HEK293 (cell line): ENCODE data around the gene TMPRSS6.
A peak's percentile ranks its signal among the peaks of the same experiment; 100 is the strongest.

Experiments
- CTCF ChIA-PET: fragments of 350-600 bp; formaldehyde crosslinking; extraction: SDS; loops from one replicate; lab custom pipeline; 2021; ENCODE audit warnings: antibody characterized with exemption; lab: Yijun Ruan, JAX
- POLR2A ChIA-PET: fragments of 300-600 bp; formaldehyde crosslinking; extraction: SDS; loops from one replicate; lab custom pipeline; 2020; ENCODE audit warnings: antibody characterized with exemption, inconsistent platforms; lab: Yijun Ruan, JAX
- H3K27ac ChIP-seq: fragments of 200-500 bp; sonication (Bioruptor generic); 2 replicates; pipeline ENCODE4 v1.5.1; 2014; ENCODE audit warnings: low read depth, low read length, control low read depth, inconsistent platforms; ENCODE audit errors: extremely low read depth
- H3K36me3 ChIP-seq, 2 experiments: fragments of 200-500 bp in 1 of 2; sonication (Bioruptor generic) in 1 of 2; 1 replicate in 1 of 2; 2 replicates in 1 of 2; pipeline ENCODE4 v1.5.1; 2014 to 2017; ENCODE audit warnings: inconsistent platforms in 2 of 2, low read length in 2 of 2; ENCODE audit not compliant: control insufficient read depth in 2 of 2, insufficient read depth in 1 of 2
- H3K4me1 ChIP-seq: fragments of 200-500 bp; sonication (Bioruptor generic); 2 replicates; pipeline ENCODE4 v1.5.1; 2014; ENCODE audit warnings: mild to moderate bottlenecking, low read length, inconsistent platforms; ENCODE audit not compliant: control insufficient read depth, insufficient read depth
- H3K4me3 ChIP-seq: 2 replicates; pipeline ENCODE4 v1.5.1; 2011; ENCODE audit warnings: low read depth, mild to moderate bottlenecking, control low read depth, low read length, moderate library complexity
- H3K9me3 ChIP-seq: fragments of 200-500 bp; sonication (Bioruptor generic); 2 replicates; pipeline ENCODE4 v1.5.1; 2014; ENCODE audit warnings: low read depth, low read length, inconsistent platforms; ENCODE audit not compliant: control insufficient read depth, insufficient read depth
- ATF2 ChIP-seq: fragments of 450-650 bp; formaldehyde crosslinking; IDR thresholded peaks from 2 replicates; pipeline ENCODE4 v1.5.1; 2016; ENCODE audit warnings: missing biosample characterization, missing genetic modification characterization, low read depth
- GLIS1 ChIP-seq: fragments of 450-650 bp; formaldehyde crosslinking; IDR thresholded peaks from 2 replicates; pipeline ENCODE4 v1.5.1; 2016; ENCODE audit warnings: missing biosample characterization, missing genetic modification characterization
- KLF1 ChIP-seq: fragments of 450-650 bp; formaldehyde crosslinking; IDR thresholded peaks from 2 replicates; pipeline ENCODE4 v1.5.1; 2016; ENCODE audit warnings: missing biosample characterization, missing genetic modification characterization
- KLF17 ChIP-seq: fragments of 450-650 bp; formaldehyde crosslinking; IDR thresholded peaks from 2 replicates; pipeline ENCODE4 v1.5.1; 2016; ENCODE audit warnings: missing biosample characterization, missing genetic modification characterization
- MZF1 ChIP-seq: fragments of 450-650 bp; formaldehyde crosslinking; IDR thresholded peaks from 2 replicates; pipeline ENCODE4 v1.5.1; 2017; ENCODE audit warnings: missing biosample characterization, missing genetic modification characterization, borderline replicate concordance
- SCRT2 ChIP-seq: fragments of 450-650 bp; formaldehyde crosslinking; IDR thresholded peaks from 2 replicates; pipeline ENCODE4 v1.5.1; 2016; ENCODE audit warnings: missing biosample characterization, missing genetic modification characterization
- ZBTB1 ChIP-seq: fragments of 450-650 bp; formaldehyde crosslinking; IDR thresholded peaks from 2 replicates; pipeline ENCODE4 v1.5.1; 2016; ENCODE audit warnings: missing biosample characterization, missing genetic modification characterization
- ZBTB7A ChIP-seq: fragments of 450-650 bp; formaldehyde crosslinking; IDR thresholded peaks from 2 replicates; pipeline ENCODE4 v1.5.1; 2016; ENCODE audit warnings: low read depth, missing biosample characterization, missing genetic modification characterization
- ZNF266 ChIP-seq: fragments of 450-650 bp; formaldehyde crosslinking; IDR thresholded peaks from 2 replicates; pipeline ENCODE4 v1.5.1; 2016; ENCODE audit warnings: missing biosample characterization, missing genetic modification characterization, low read depth
- ZNF37A ChIP-seq: fragments of 450-650 bp; IDR thresholded peaks from 2 replicates; pipeline ENCODE4 v1.5.1; 2018; ENCODE audit warnings: missing biosample characterization, missing genetic modification characterization
- ZNF416 ChIP-seq: fragments of 450-650 bp; formaldehyde crosslinking; IDR thresholded peaks from 2 replicates; pipeline ENCODE4 v1.5.1; 2016; ENCODE audit warnings: missing biosample characterization, missing genetic modification characterization
- ZNF596 ChIP-seq: fragments of 450-650 bp; IDR thresholded peaks from 2 replicates; pipeline ENCODE4 v1.5.0; 2018; ENCODE audit warnings: missing biosample characterization, mild to moderate bottlenecking, missing genetic modification characterization, moderate library complexity
- ZNF664 ChIP-seq: fragments of 450-650 bp; formaldehyde crosslinking; IDR thresholded peaks from 2 replicates; pipeline ENCODE4 v1.5.1; 2016; ENCODE audit warnings: missing biosample characterization, missing genetic modification characterization
- ZNF76 ChIP-seq: fragments of 450-650 bp; formaldehyde crosslinking; IDR thresholded peaks from 2 replicates; pipeline ENCODE4; 2016; ENCODE audit warnings: low read depth, missing biosample characterization, missing genetic modification characterization, borderline replicate concordance
- ZNF792 ChIP-seq: fragments of 450-650 bp; formaldehyde crosslinking; IDR thresholded peaks from 2 replicates; pipeline ENCODE4 v1.5.1; 2016; ENCODE audit warnings: missing biosample characterization, missing genetic modification characterization
- ZNF837 ChIP-seq: fragments of 450-650 bp; formaldehyde crosslinking; IDR thresholded peaks from 2 replicates; pipeline ENCODE4 v1.5.1; 2016; ENCODE audit warnings: missing biosample characterization, missing genetic modification characterization
- TF ChIP-seq, protein P1 (sequence below): fragments of 450-650 bp; formaldehyde crosslinking; IDR thresholded peaks from 2 replicates; pipeline ENCODE4 v1.5.1; 2016; ENCODE audit warnings: missing biosample characterization, missing genetic modification characterization
- TF ChIP-seq, protein P2 (sequence below): fragments of 450-650 bp; formaldehyde crosslinking; IDR thresholded peaks from 2 replicates; pipeline ENCODE4 v1.5.1; 2016; ENCODE audit warnings: missing biosample characterization, missing genetic modification characterization
- TF ChIP-seq, protein P3 (sequence below): fragments of 450-650 bp; formaldehyde crosslinking; IDR thresholded peaks from 2 replicates; pipeline ENCODE4 v1.5.1; 2016; ENCODE audit warnings: missing biosample characterization, missing genetic modification characterization
- TF ChIP-seq, protein P4 (sequence below): fragments of 450-650 bp; IDR thresholded peaks from 2 replicates; pipeline ENCODE4 v1.5.1; 2018; ENCODE audit warnings: missing biosample characterization, missing genetic modification characterization

TMPRSS6 gene

GRCh38 chr22:37132773-37133172, 23.3 kb upstream of the TMPRSS6 start:
- POLR2A ChIA-PET = interaction anchor here (0.6 kb wide), 1 partner anchor 13 kb away, joined by 4 read pairs; no protein-coding TSS in a partner anchor
- CTCF ChIA-PET = interaction anchor here (0.6 to 1.9 kb wide), 2 partner anchors 13 to 87 kb away, joined by 4 to 9 read pairs; no protein-coding TSS in a partner anchor
- H3K9me3 ChIP-seq = no peaks in the 10 kb centered on the region

GRCh38 chr22:37129866-37130441, 20.4 kb upstream of the TMPRSS6 start:
- ChIA-PET CTCF (interaction anchor here (0.5 to 1.2 kb wide), 2 partner anchors 67 to 127 kb away, joined by 3 read pairs; no protein-coding TSS in a partner anchor), POLR2A (no interaction called here)
- Histone ChIP-seq H3K4me3 (no peak overlapping the region), H3K9me3 (no peaks in the 10 kb centered on the region), H3K4me1 (no peaks in the 10 kb centered on the region), H3K27ac (no peak overlapping the region), H3K36me3 (no peaks in the 10 kb centered on the region)
- TF ChIP-seq ATF2 (no peak), ZNF76 (tag by site-specific recombination) (no peak), ZNF596 (tag by site-specific recombination) (no peak), KLF17 (tag by site-specific recombination) (no peak), ZNF416 (tag by site-specific recombination) (no peak), GLIS1 (no peak), ZNF792 (tag by site-specific recombination) (no peak), MZF1 (tag by site-specific recombination) (no peak), ZNF664 (no peak), SCRT2 (tag by site-specific recombination) (no peak), ZNF37A (no peak), ZBTB7A (tag by site-specific recombination) (no peak), KLF1 (no peak), ZBTB1 (tag by site-specific recombination) (no peak), ZNF266 (tag by site-specific recombination) (no peak)
- TF ChIP-seq, protein P1, sequence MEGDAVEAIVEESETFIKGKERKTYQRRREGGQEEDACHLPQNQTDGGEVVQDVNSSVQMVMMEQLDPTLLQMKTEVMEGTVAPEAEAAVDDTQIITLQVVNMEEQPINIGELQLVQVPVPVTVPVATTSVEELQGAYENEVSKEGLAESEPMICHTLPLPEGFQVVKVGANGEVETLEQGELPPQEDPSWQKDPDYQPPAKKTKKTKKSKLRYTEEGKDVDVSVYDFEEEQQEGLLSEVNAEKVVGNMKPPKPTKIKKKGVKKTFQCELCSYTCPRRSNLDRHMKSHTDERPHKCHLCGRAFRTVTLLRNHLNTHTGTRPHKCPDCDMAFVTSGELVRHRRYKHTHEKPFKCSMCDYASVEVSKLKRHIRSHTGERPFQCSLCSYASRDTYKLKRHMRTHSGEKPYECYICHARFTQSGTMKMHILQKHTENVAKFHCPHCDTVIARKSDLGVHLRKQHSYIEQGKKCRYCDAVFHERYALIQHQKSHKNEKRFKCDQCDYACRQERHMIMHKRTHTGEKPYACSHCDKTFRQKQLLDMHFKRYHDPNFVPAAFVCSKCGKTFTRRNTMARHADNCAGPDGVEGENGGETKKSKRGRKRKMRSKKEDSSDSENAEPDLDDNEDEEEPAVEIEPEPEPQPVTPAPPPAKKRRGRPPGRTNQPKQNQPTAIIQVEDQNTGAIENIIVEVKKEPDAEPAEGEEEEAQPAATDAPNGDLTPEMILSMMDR (tag by site-specific recombination) = no peak

More at GRCh38 chr22:37132773-37133172, 23.3 kb upstream of the TMPRSS6 start:
- Histone ChIP-seq H3K36me3 (no peaks in the 10 kb centered on the region), H3K4me3 (no peak overlapping the region), H3K27ac (no peak overlapping the region), H3K4me1 (no peaks in the 10 kb centered on the region)
- TF ChIP-seq, protein P2, sequence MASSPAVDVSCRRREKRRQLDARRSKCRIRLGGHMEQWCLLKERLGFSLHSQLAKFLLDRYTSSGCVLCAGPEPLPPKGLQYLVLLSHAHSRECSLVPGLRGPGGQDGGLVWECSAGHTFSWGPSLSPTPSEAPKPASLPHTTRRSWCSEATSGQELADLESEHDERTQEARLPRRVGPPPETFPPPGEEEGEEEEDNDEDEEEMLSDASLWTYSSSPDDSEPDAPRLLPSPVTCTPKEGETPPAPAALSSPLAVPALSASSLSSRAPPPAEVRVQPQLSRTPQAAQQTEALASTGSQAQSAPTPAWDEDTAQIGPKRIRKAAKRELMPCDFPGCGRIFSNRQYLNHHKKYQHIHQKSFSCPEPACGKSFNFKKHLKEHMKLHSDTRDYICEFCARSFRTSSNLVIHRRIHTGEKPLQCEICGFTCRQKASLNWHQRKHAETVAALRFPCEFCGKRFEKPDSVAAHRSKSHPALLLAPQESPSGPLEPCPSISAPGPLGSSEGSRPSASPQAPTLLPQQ (tag by site-specific recombination) = no peak
- TF ChIP-seq, protein P3, sequence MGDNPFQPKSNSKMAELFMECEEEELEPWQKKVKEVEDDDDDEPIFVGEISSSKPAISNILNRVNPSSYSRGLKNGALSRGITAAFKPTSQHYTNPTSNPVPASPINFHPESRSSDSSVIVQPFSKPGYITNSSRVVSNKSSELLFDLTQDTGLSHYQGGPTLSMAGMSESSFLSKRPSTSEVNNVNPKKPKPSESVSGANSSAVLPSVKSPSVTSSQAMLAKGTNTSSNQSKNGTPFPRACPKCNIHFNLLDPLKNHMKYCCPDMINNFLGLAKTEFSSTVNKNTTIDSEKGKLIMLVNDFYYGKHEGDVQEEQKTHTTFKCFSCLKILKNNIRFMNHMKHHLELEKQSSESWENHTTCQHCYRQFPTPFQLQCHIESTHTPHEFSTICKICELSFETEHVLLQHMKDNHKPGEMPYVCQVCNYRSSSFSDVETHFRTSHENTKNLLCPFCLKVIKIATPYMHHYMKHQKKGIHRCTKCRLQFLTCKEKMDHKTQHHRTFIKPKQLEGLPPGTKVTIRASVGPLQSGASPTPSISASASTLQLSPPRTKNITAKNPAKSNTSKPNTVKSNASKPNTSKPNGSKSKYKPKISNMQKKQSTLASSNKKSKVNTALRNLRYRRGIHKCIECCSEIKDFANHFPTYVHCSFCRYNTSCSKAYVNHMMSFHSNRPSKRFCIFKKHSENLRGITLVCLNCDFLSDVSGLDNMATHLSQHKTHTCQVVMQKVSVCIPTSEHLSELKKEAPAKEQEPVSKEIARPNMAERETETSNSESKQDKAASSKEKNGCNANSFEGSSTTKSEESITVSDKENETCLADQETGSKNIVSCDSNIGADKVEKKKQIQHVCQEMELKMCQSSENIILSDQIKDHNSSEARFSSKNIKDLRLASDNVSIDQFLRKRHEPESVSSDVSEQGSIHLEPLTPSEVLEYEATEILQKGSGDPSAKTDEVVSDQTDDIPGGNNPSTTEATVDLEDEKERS (tag by site-specific recombination) = 0 out of 2 replicates have a peak, but pooled peaks have one; percentile 55
- TF ChIP-seq ZNF837 (tag by site-specific recombination) = no peak
- TF ChIP-seq, protein P4, sequence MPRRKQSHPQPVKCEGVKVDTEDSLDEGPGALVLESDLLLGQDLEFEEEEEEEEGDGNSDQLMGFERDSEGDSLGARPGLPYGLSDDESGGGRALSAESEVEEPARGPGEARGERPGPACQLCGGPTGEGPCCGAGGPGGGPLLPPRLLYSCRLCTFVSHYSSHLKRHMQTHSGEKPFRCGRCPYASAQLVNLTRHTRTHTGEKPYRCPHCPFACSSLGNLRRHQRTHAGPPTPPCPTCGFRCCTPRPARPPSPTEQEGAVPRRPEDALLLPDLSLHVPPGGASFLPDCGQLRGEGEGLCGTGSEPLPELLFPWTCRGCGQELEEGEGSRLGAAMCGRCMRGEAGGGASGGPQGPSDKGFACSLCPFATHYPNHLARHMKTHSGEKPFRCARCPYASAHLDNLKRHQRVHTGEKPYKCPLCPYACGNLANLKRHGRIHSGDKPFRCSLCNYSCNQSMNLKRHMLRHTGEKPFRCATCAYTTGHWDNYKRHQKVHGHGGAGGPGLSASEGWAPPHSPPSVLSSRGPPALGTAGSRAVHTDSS (tag by site-specific recombination) = no peak
